K562 (cell line): Measurements from ENCODE around the gene ABHD12. TPM values are rescaled to one million over a fixed set of nuclear protein-coding genes. Genes with fewer than 3 reads are reported as not detected.

Experiments used
- ATAC-seq: fragments of 200-7000 bp; cut with Tn5 transposase; 3 replicates; pipeline ENCODE4 v1.9.1; 2020; ENCODE audit warnings: moderate library complexity
- BruUV-seq: library from RNA; stranded (reverse); fragments of 400-500 nt; replicated peaks from 2 replicates; lab custom pipeline; 2021; lab: Mats Ljungman, UMichigan
- CTCF ChIA-PET: fragments of 300-600 bp; formaldehyde crosslinking; extraction: SDS; loops from one replicate; lab custom pipeline; 2021; ENCODE audit warnings: low intra/inter-chr PET ratio; lab: Yijun Ruan, JAX
- POLR2A ChIA-PET: fragments of 300-600, 350-650 bp; sonication (Branson Sonifier 250); formaldehyde crosslinking; extraction: SDS; loops from one replicate; lab custom pipeline; 2021; ENCODE audit warnings: antibody characterized with exemption, inconsistent platforms; lab: Yijun Ruan, JAX
- DNase-seq, 4 experiments: peaks; one replicate each; pipeline versions ENCODE4 v3.0.0 to v3.0.0-alpha.2; 2011 to 2018; ENCODE audit warnings: low spot score in 3 of 4, mixed read lengths in 3 of 4; ENCODE audit errors: extremely low read depth in 1 of 4
- FAIRE-seq: peaks from 2 replicates; lab custom pipeline; 2011; peaks lifted over from hg19 to GRCh38; lab: Jason Lieb, UNC
- H2AFZ ChIP-seq: 2 replicates; pipeline ENCODE4 v1.6.0; 2011; ENCODE audit warnings: low read depth, low read length, control low read depth, inconsistent platforms
- H3K27ac ChIP-seq: fragments of 200-600 bp; 3 replicates; pipeline ENCODE4 v1.8.0; 2011; ENCODE audit warnings: low read depth, mild to moderate bottlenecking, control low read depth, inconsistent platforms, low read length, moderate library complexity, mixed read lengths; ENCODE audit errors: extremely low read depth
- H3K27me3 ChIP-seq, 2 experiments: fragments of 300-600 bp in 1 of 2; 2 replicates in 1 of 2; 3 replicates in 1 of 2; pipeline versions ENCODE4 v1.6.0 to v1.8.0; 2011; ENCODE audit warnings: inconsistent platforms in 2 of 2, low read length in 2 of 2, mild to moderate bottlenecking in 1 of 2, mixed read lengths in 1 of 2, moderate library complexity in 1 of 2; ENCODE audit not compliant: control insufficient read depth in 2 of 2, insufficient read depth in 2 of 2
- H3K36me3 ChIP-seq: fragments of 300-600 bp; 3 replicates; pipeline ENCODE4 v1.8.0; 2011; ENCODE audit warnings: mild to moderate bottlenecking, low read length, inconsistent platforms; ENCODE audit not compliant: control insufficient read depth, insufficient read depth
- H3K4me1 ChIP-seq, 2 experiments: fragments of 200-600 bp in 1 of 2; replicated peaks in 1 of 2; 2 replicates in 1 of 2; 3 replicates in 1 of 2; pipeline versions ENCODE4 v1.5.1 to v1.8.0; 2011; ENCODE audit warnings: inconsistent platforms in 2 of 2, low read length in 2 of 2, mild to moderate bottlenecking in 1 of 2, mixed read lengths in 1 of 2, moderate library complexity in 1 of 2; ENCODE audit not compliant: control insufficient read depth in 2 of 2, insufficient read depth in 2 of 2
- H3K4me2 ChIP-seq: 2 replicates; pipeline ENCODE4 v1.6.1; 2011; ENCODE audit warnings: low read length, control low read depth, inconsistent platforms, mixed read lengths; ENCODE audit not compliant: insufficient read depth
- H3K4me3 ChIP-seq: fragments of 200-600 bp; sonication (generic), shearing (Covaris generic); 2 replicates; pipeline ENCODE4 v1.5.1; 2016; ENCODE audit warnings: control low read depth, inconsistent platforms
- H3K79me2 ChIP-seq: fragments of 200-600 bp; 3 replicates; pipeline ENCODE4 v1.8.0; 2011; ENCODE audit warnings: low read length, inconsistent platforms; ENCODE audit not compliant: control insufficient read depth, insufficient read depth
- H3K9ac ChIP-seq, 2 experiments: 2 replicates each; pipeline versions ENCODE4 v1.6.0 to v1.6.1; 2011; ENCODE audit warnings: low read depth in 2 of 2, low read length in 2 of 2, control low read depth in 1 of 2, inconsistent platforms in 1 of 2, mild to moderate bottlenecking in 1 of 2, mixed read lengths in 1 of 2; ENCODE audit not compliant: insufficient read depth in 1 of 2
- H3K9me1 ChIP-seq: one replicate; pipeline ENCODE4 v1.6.0; 2011; ENCODE audit warnings: inconsistent platforms, mild to moderate bottlenecking, low read length, moderate library complexity; ENCODE audit not compliant: control insufficient read depth, insufficient read depth
- H3K9me3 ChIP-seq: replicated peaks from 2 replicates; pipeline ENCODE4 v1.5.1; 2011; ENCODE audit warnings: low read depth, low read length, inconsistent platforms; ENCODE audit not compliant: control insufficient read depth, insufficient read depth
- H4K20me1 ChIP-seq: replicated peaks from 2 replicates; pipeline ENCODE4 v1.6.1; 2011; ENCODE audit warnings: low read length, inconsistent platforms, mixed read lengths; ENCODE audit not compliant: control insufficient read depth, insufficient read depth
- ATF7 ChIP-seq: fragments of 450-650 bp; IDR thresholded peaks from 2 replicates; pipeline ENCODE4 v1.7.1; 2014; ENCODE audit warnings: mild to moderate bottlenecking, moderate library complexity
- C11orf30 ChIP-seq: fragments of 450-650 bp; IDR thresholded peaks from 2 replicates; pipeline ENCODE4 v1.6.1; 2016; ENCODE audit warnings: low read depth, mild to moderate bottlenecking
- HDAC8 ChIP-seq: fragments of 450-650 bp; IDR thresholded peaks from 2 replicates; pipeline ENCODE4 v1.6.1; 2016; ENCODE audit warnings: mild to moderate bottlenecking, missing genetic modification characterization, moderate library complexity, missing compliant biosample characterization
- KDM4B ChIP-seq, 2 experiments: fragments of 450-650 bp in 1 of 2; sonication (generic) in 1 of 2; IDR thresholded peaks; 2 replicates each; pipeline ENCODE4 v1.6.1; 2016 to 2017; ENCODE audit warnings: borderline replicate concordance in 2 of 2, antibody characterized with exemption in 1 of 2, low read depth in 1 of 2, mild to moderate bottlenecking in 1 of 2
- MEIS2 ChIP-seq: fragments of 450-650 bp; IDR thresholded peaks from 2 replicates; pipeline ENCODE4 v1.6.1; 2014; ENCODE audit warnings: mild to moderate bottlenecking; ENCODE audit not compliant: partially characterized antibody
- NR3C1 ChIP-seq: sonication (generic); formaldehyde crosslinking; IDR thresholded peaks from 2 replicates; pipeline ENCODE4 v1.8.1; 2022; ENCODE audit warnings: missing genetic modification reagents
- POLR2AphosphoS2 ChIP-seq: IDR thresholded peaks from 2 replicates; pipeline ENCODE4 v1.6.1; 2012; ENCODE audit warnings: low read length, improper control_type of control experiment
- RBM22 ChIP-seq: fragments of 200-400 bp; formaldehyde crosslinking; IDR thresholded peaks from 2 replicates; pipeline ENCODE4 v1.6.1; 2018; ENCODE audit warnings: low read length, low read depth; ENCODE audit not compliant: poor library complexity, severe bottlenecking
- WGBS: fragments of 100-300 bp; shearing (Covaris generic); methylation state at CpG from one replicate; pipeline ENCODE4 v1.1.6; 2016; ENCODE audit warnings: low coverage, mixed read lengths; ENCODE audit not compliant: insufficient coverage; ENCODE audit errors: missing lambda C conversion rate; 5-methylcytosine and 5-hydroxymethylcytosine counted together
- in situ Hi-C: fragments of 300-500 bp; cut with MboI; formaldehyde crosslinking; loops from 4 replicates; pipeline ENCODE4 v1.15.0; 2018; ENCODE audit warnings: inconsistent platforms, mixed read lengths
- intact Hi-C: fragments of 100-400 bp; cut with micrococcal nuclease; formaldehyde crosslinking; loops from 2 replicates; pipeline ENCODE4 v1.14.2; 2022
- polyA plus RNA-seq, 8 experiments: library from polyadenylated mRNA; depleted of rRNA in 4 of 8; stranded (reverse) in 5 of 8; unstranded in 3 of 8; fragments of >200 nt; fragmentation: Nextera tagmentation in 2 of 8; fragmentation: Illumina TruSeq in 1 of 8; extraction: Ambion mirVana in 2 of 8; extraction: Trizol in 1 of 8; gene quantifications; 2 replicates each; pipeline versions ENCODE4 v1.2.1 to v1.2.3, GENCODE V29; 2011 to 2014; ENCODE audit warnings: inconsistent platforms in 1 of 8, missing spikeins in 1 of 8
- total RNA-seq, 7 experiments: library from RNA; depleted of rRNA in 6 of 7; stranded (reverse); fragments of >200 nt in 6 of 7; fragmentation: Illumina TruSeq in 2 of 7; extraction: Trizol in 2 of 7; gene quantifications; 2 replicates each; pipeline versions ENCODE4 v1.2.1 to v1.2.3, GENCODE V29; 2011 to 2021; ENCODE audit warnings: low replicate concordance in 1 of 7
- TF ChIP-seq, protein P1 (sequence below): sonication (generic); formaldehyde crosslinking; IDR thresholded peaks from 2 replicates; pipeline ENCODE4 v1.9.0; 2022; ENCODE audit warnings: mild to moderate bottlenecking, missing genetic modification reagents

ABHD12 gene
- total and polyA plus RNA-seq, 9 of the 15 experiments (the other 6 are each of a cell fraction or from before 2014, with no cell fraction given) = 0.65 to 15.6 (median 9.1) TPM

- no peaks in the 10 kb centered on the region for H3K27me3 ChIP-seq
- no peaks in the 10 kb centered on the region for H3K9me1 ChIP-seq
- H4K20me1 ChIP-seq = no peaks in the 10 kb centered on the region
- H3K9ac ChIP-seq = no peak overlapping the region
- H3K4me2 ChIP-seq = no peak overlapping the region
- no peak overlapping the region for H2AFZ ChIP-seq
- in situ Hi-C loops = no loop called here
- TF ChIP-seq C11orf30 = no peak
- no peak for TF ChIP-seq KDM4B (IDR thresholded peaks at IDR 0.05; ENCODE audit: borderline replicate concordance in 2 of 2, low read depth in 1 of 2)
- no peak for TF ChIP-seq RBM22
- TF ChIP-seq ATF7 = no peak
- TF ChIP-seq NR3C1 (CRISPR knock-in tag) = no peak
- TF ChIP-seq, protein P1, sequence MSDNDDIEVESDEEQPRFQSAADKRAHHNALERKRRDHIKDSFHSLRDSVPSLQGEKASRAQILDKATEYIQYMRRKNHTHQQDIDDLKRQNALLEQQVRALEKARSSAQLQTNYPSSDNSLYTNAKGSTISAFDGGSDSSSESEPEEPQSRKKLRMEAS (CRISPR knock-in tag) = no peak
- TF ChIP-seq MEIS2 = no peak
- no peak for TF ChIP-seq HDAC8
- no peak for TF ChIP-seq POLR2AphosphoS2
- peaks cover 5% of the 10 kb centered on the region; the same call in 2 of the 3 replicates for H3K79me2 ChIP-seq
- no peak overlapping the region for H3K27ac ChIP-seq
- intact Hi-C loops = loop anchor here (10.0 kb wide), 1 partner anchor 400 kb away; the partner anchor contains the start of gene APMAP
- ChIA-PET CTCF (no interaction called here), POLR2A (interaction anchor here (1.1 to 1.2 kb wide), 2 partner anchors 10 to 12 kb away, joined by 3 read pairs; partner anchors contain the start of gene GINS1)
- 61% methylated on average over 6 of the region's 6 CpGs for WGBS
- FAIRE-seq (no peak), ATAC-seq (no peak), DNase-seq (no peak)
- BruUV-seq = no TSS peak
- peaks cover 0 to 6% of the 10 kb centered on the region in 2 experiments; a peak in 2 of 5 replicates for H3K4me1 ChIP-seq
- no peak overlapping the region for H3K4me3 ChIP-seq
- H3K9me3 ChIP-seq = no peaks in the 10 kb centered on the region
- H3K36me3 ChIP-seq = no peaks in the 10 kb centered on the region
These were observed 4.4 kb upstream of the ABHD12 start for GRCh38 chr20:25394996-25395395.
